K562 (cell line): ENCODE results near the gene DENND2C. TPM values are rescaled to one million over a fixed set of nuclear protein-coding genes. Genes with fewer than 3 reads are reported as not detected.

Experiments
- ATF2 ChIP-seq: sonication (generic); formaldehyde crosslinking; IDR thresholded peaks from 2 replicates; pipeline ENCODE4 v1.8.1; 2022; ENCODE audit warnings: missing genetic modification reagents
- ETV5 ChIP-seq: sonication (generic); formaldehyde crosslinking; IDR thresholded peaks from 2 replicates; pipeline ENCODE4 v1.4.0; 2020; ENCODE audit warnings: low read depth, mild to moderate bottlenecking, missing genetic modification reagents
- FIP1L1 ChIP-seq: fragments of 200-400 bp; formaldehyde crosslinking; IDR thresholded peaks from 2 replicates; pipeline ENCODE4 v1.6.1; 2018; ENCODE audit warnings: mild to moderate bottlenecking, low read depth, low read length; ENCODE audit not compliant: poor library complexity, severe bottlenecking
- FUS ChIP-seq: fragments of 200-400 bp; formaldehyde crosslinking; optimal IDR thresholded peaks from 2 replicates; pipeline ENCODE3; 2017; ENCODE audit warnings: low read depth, low read length
- GTF3C2 ChIP-seq: IDR thresholded peaks from 3 replicates; pipeline ENCODE4 v1.6.1; 2011; ENCODE audit warnings: borderline replicate concordance, mild to moderate bottlenecking, moderate library complexity; ENCODE audit not compliant: insufficient read length; ENCODE audit errors: extremely low read depth
- KDM2B ChIP-seq: fragments of 250-450 bp; sonication (Bioruptor Pico); IDR thresholded peaks from 2 replicates; pipeline ENCODE4 v1.8.0; 2021; ENCODE audit warnings: mild to moderate bottlenecking, moderate library complexity
- LCOR ChIP-seq: sonication (generic); formaldehyde crosslinking; IDR thresholded peaks from 2 replicates; pipeline ENCODE4 v1.8.0; 2022; ENCODE audit warnings: mild to moderate bottlenecking, missing genetic modification reagents
- MAZ ChIP-seq, 2 experiments: fragments of 450-650 bp in 1 of 2; sonication (generic) in 1 of 2; formaldehyde crosslinking; IDR thresholded peaks in 1 of 2; conservative IDR thresholded peaks in 1 of 2; 2 replicates each; pipeline versions ENCODE4 v1.4.0 to v1.5.0; 2020; ENCODE audit warnings: mild to moderate bottlenecking in 1 of 2, missing genetic modification reagents in 1 of 2
- POLR2H ChIP-seq: IDR thresholded peaks from 2 replicates; pipeline ENCODE4 v1.6.1; 2016; ENCODE audit warnings: missing genetic modification characterization, low read depth, mild to moderate bottlenecking, control low read depth, missing compliant biosample characterization, moderate library complexity
- PRDM10 ChIP-seq: fragments of 450-650 bp; IDR thresholded peaks from 2 replicates; pipeline ENCODE4 v1.6.1; 2018; ENCODE audit not compliant: partially characterized antibody
- SREBF1 ChIP-seq: fragments of 150-350 bp; IDR thresholded peaks from 2 replicates; pipeline ENCODE4 v1.6.1; 2014; ENCODE audit warnings: antibody characterized with exemption, low read depth, low read length, borderline replicate concordance
- STAT6 ChIP-seq: sonication (generic); formaldehyde crosslinking; IDR thresholded peaks from 2 replicates; pipeline ENCODE4 v1.8.1; 2023; ENCODE audit warnings: mild to moderate bottlenecking, missing genetic modification reagents
- XRCC5 ChIP-seq: fragments of 200-400 bp; formaldehyde crosslinking; IDR thresholded peaks from 2 replicates; pipeline ENCODE4 v1.6.1; 2017; ENCODE audit warnings: low read depth, mild to moderate bottlenecking, low read length
- YBX1 ChIP-seq: fragments of 450-650 bp; IDR thresholded peaks from 2 replicates; pipeline ENCODE4 v1.7.1; 2016; ENCODE audit warnings: mild to moderate bottlenecking
- ZC3H11A ChIP-seq: IDR thresholded peaks from 2 replicates; pipeline ENCODE4 v1.6.1; 2012; ENCODE audit warnings: low read depth, low read length, improper control_type of control experiment
- polyA plus RNA-seq, 8 experiments: library from polyadenylated mRNA; depleted of rRNA in 4 of 8; stranded (reverse) in 5 of 8; unstranded in 3 of 8; fragments of >200 nt; fragmentation: Nextera tagmentation in 2 of 8; fragmentation: Illumina TruSeq in 1 of 8; extraction: Ambion mirVana in 2 of 8; extraction: Trizol in 1 of 8; gene quantifications; 2 replicates each; pipeline versions ENCODE4 v1.2.1 to v1.2.3, GENCODE V29; 2011 to 2014; ENCODE audit warnings: inconsistent platforms in 1 of 8, missing spikeins in 1 of 8
- total RNA-seq, 7 experiments: library from RNA; depleted of rRNA in 6 of 7; stranded (reverse); fragments of >200 nt in 6 of 7; fragmentation: Illumina TruSeq in 2 of 7; extraction: Trizol in 2 of 7; gene quantifications; 2 replicates each; pipeline versions ENCODE4 v1.2.1 to v1.2.3, GENCODE V29; 2011 to 2021; ENCODE audit warnings: low replicate concordance in 1 of 7

The DENND2C gene
- total and polyA plus RNA-seq, 9 of the 15 experiments (the other 6 are each of a cell fraction or from before 2014, with no cell fraction given): 0.03 to 0.25 (median 0.14) TPM

DNA sequence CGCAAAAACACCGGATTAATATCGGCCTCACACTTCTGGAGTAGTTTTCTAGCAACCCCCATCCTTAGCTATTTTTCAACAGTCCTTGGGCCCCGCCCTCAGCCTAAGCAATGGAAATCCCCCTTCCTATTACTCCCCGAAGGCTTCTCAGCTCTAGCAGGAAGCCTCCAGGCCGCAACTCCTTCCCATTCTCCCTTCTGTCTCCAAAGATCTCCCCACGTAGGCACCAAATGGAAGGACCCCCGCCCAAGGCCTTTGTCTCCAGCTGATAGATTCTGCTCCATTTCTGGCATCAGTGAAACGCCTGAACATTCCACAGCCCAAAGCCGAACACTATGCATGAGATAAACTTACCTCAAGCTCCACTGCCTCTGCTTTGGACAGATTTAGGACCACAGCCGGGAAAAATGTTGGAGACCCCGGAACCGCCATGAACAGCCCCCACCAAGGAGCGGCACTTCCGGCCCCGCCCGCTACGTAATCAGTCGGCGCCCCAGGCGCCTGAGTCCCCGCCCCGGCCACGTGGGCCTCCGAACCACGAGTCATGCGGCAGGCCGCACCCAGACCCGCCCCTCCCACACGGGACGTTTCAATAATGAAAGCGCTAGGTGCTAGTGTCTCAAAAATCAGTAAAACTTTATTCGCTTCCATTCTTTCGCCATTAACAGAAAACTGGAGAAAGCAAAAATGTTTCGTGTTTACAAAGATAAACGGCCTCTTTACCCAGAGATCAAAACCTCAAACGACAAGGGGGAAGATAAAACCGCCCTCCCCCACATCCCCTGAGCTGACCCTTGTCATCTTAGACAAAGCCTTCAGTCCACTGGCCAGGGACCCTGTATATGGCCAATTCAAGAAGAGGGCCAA, 46.7 kb upstream of the DENND2C start, which contains the start of gene NRAS (continued):
- TF ChIP-seq PRDM10: peak; percentile 98
- TF ChIP-seq FIP1L1: no peak
- TF ChIP-seq KDM2B (CRISPR knock-in tag): no peak
- no peak for TF ChIP-seq FUS
- TF ChIP-seq YBX1: no peak
- no peak for TF ChIP-seq GTF3C2
- TF ChIP-seq SREBF1: no peak; the same call in 1 of the 2 replicates
- peak; percentile 99 to 100 for TF ChIP-seq MAZ (CRISPR knock-in tag; conservative IDR thresholded peaks at IDR 0.05 in 1 of 2, IDR thresholded peaks at IDR 0.05 in 1 of 2)
- no peak for TF ChIP-seq ZC3H11A
- peak; percentile 65; the same call in 1 of the 2 replicates for TF ChIP-seq STAT6
- no peak for TF ChIP-seq ATF2 (CRISPR knock-in tag)
- TF ChIP-seq XRCC5: no peak; the same call in 1 of the 2 replicates
- peak; percentile 69; the same call in 1 of the 2 replicates for TF ChIP-seq POLR2H
- TF ChIP-seq ETV5 (CRISPR knock-in tag): peak; percentile 94
- TF ChIP-seq LCOR (CRISPR knock-in tag): peak; percentile 77
